K562 (cell line): ENCODE data around the gene PHYHIPL.

Source experiments
- CTCF ChIP-seq, 3 experiments: IDR thresholded peaks in 2 of 3; conservative IDR thresholded peaks in 1 of 3; 2 replicates each; pipeline ENCODE4 v1.5.1; 2011 to 2012; ENCODE audit warnings: low read length in 3 of 3, mild to moderate bottlenecking in 3 of 3, control low read depth in 2 of 3, improper control_type of control experiment in 1 of 3, inconsistent platforms in 1 of 3, low read depth in 1 of 3, mixed read lengths in 1 of 3, moderate library complexity in 1 of 3; ENCODE audit not compliant: insufficient read depth in 2 of 3
- DLX4 ChIP-seq: fragments of 250-450 bp; sonication (Bioruptor Pico); IDR thresholded peaks from 2 replicates; pipeline ENCODE4 v1.6.1; 2021; ENCODE audit warnings: mild to moderate bottlenecking
- FOXK2 ChIP-seq, 2 experiments: fragments of 450-650 bp; IDR thresholded peaks in 1 of 2; conservative IDR thresholded peaks in 1 of 2; 2 replicates each; pipeline ENCODE4 v1.6.1; 2016; ENCODE audit warnings: low read depth in 2 of 2, mild to moderate bottlenecking in 1 of 2
- HNRNPL ChIP-seq: fragments of 200-400 bp; formaldehyde crosslinking; IDR thresholded peaks from 2 replicates; pipeline ENCODE4 v1.6.1; 2017; ENCODE audit warnings: low read depth, mild to moderate bottlenecking, low read length
- NFRKB ChIP-seq: fragments of 450-650 bp; IDR thresholded peaks from 2 replicates; pipeline ENCODE4 v1.6.1; 2016; ENCODE audit warnings: low read depth
- POLR2A ChIP-seq: fragments of 450-650 bp; conservative IDR thresholded peaks from 2 replicates; pipeline ENCODE4 v1.6.1; 2016
- POLR2AphosphoS2 ChIP-seq: IDR thresholded peaks from 2 replicates; pipeline ENCODE4 v1.6.1; 2012; ENCODE audit warnings: low read length, improper control_type of control experiment
- POLR2AphosphoS5 ChIP-seq: IDR thresholded peaks from 2 replicates; pipeline ENCODE4 v1.6.1; 2011; ENCODE audit warnings: mild to moderate bottlenecking, low read depth, low read length, moderate library complexity; ENCODE audit not compliant: control insufficient read depth, insufficient read depth
- SMARCA4 ChIP-seq: fragments of 450-650 bp; IDR thresholded peaks from 2 replicates; pipeline ENCODE4 v1.6.1; 2016
- TAF1 ChIP-seq: IDR thresholded peaks from 2 replicates; pipeline ENCODE4 v1.6.1; 2011; ENCODE audit warnings: mild to moderate bottlenecking, low read length, moderate library complexity; ENCODE audit not compliant: insufficient read depth, control insufficient read depth, severe bottlenecking; ENCODE audit errors: extremely low read depth
- TCFL5 ChIP-seq: fragments of 250-450 bp; sonication (Bioruptor Pico); conservative IDR thresholded peaks from 2 replicates; pipeline ENCODE4 v1.6.1; 2021; ENCODE audit warnings: mild to moderate bottlenecking, moderate library complexity, matching md5 sums
- ZNF512 ChIP-seq: IDR thresholded peaks from 2 replicates; pipeline ENCODE4 v1.6.1; 2016; ENCODE audit warnings: missing genetic modification characterization, missing compliant biosample characterization
- ZNF830 ChIP-seq: fragments of 250-450 bp; sonication (Bioruptor Pico); IDR thresholded peaks from 2 replicates; pipeline ENCODE4 v1.5.0; 2021; ENCODE audit warnings: mild to moderate bottlenecking

- TF ChIP-seq DLX4 (CRISPR knock-in tag) (no peak), NFRKB (no peak), POLR2A (no peak), POLR2AphosphoS2 (no peak), CTCF (IDR thresholded peaks at IDR 0.05 in 2 of 3, conservative IDR thresholded peaks at IDR 0.05 in 1 of 3; ENCODE audit: insufficient read depth in 2 of 3, low read depth in 1 of 3, low read length in 3 of 3) (no peak), ZNF512 (tag) (no peak), POLR2AphosphoS5 (no peak), ZNF830 (CRISPR knock-in tag) (no peak), FOXK2 (conservative IDR thresholded peaks at IDR 0.05 in 1 of 2, IDR thresholded peaks at IDR 0.05 in 1 of 2; ENCODE audit: low read depth in 2 of 2) (no peak), HNRNPL (no peak), TCFL5 (CRISPR knock-in tag) (no peak), TAF1 (no peak), SMARCA4 (no peak)
Measured at GRCh38 chr10:59172567-59172966, 3.9 kb upstream of the PHYHIPL start.
